H1 (cell line): ENCODE measurements around the gene ZBTB8B. TPM values are rescaled to one million over a fixed set of nuclear protein-coding genes. Genes with fewer than 3 reads are reported as not detected.
"Not testable (repeated sequence)": the region's sequence is repeated elsewhere in the genome, so short reads cannot be mapped to it uniquely, and the experiment has no call there.

Experiments
- CTCF ChIA-PET: fragments of 300-600 bp; sonication (Branson Sonifier 250); formaldehyde crosslinking; loops from one replicate; lab custom pipeline; 2021; ENCODE audit not compliant: partially characterized antibody; lab: Charles Lee
- POLR2A ChIA-PET: fragments of 300-600 bp; sonication (Branson Sonifier 250); formaldehyde crosslinking; loops from one replicate; lab custom pipeline; 2021; ENCODE audit warnings: inconsistent platforms; ENCODE audit not compliant: partially characterized antibody; lab: Charles Lee
- DNase-seq, 2 experiments: peaks; one replicate each; pipeline versions ENCODE4 v3.0.0 to v3.0.0-alpha.2; 2010 to 2022; ENCODE audit warnings: low spot score in 2 of 2, low read depth in 1 of 2, mixed read lengths in 1 of 2
- FAIRE-seq: peaks from 2 replicates; lab custom pipeline; 2011; peaks lifted over from hg19 to GRCh38; lab: Jason Lieb, UNC
- H2AFZ ChIP-seq: 2 replicates; pipeline ENCODE4 v1.8.1; 2012; ENCODE audit warnings: low read length, inconsistent platforms
- H2AK5ac ChIP-seq: 2 replicates; pipeline ENCODE4 v1.6.1; 2013; ENCODE audit warnings: low read depth, low read length
- H2BK120ac ChIP-seq: replicated peaks from 2 replicates; pipeline ENCODE3; 2013; ENCODE audit warnings: low read depth, low read length, inconsistent platforms
- H2BK12ac ChIP-seq: 2 replicates; pipeline ENCODE4 v1.6.1; 2013; ENCODE audit warnings: low read depth, low read length
- H2BK15ac ChIP-seq: 2 replicates; pipeline ENCODE4 v1.6.1; 2013; ENCODE audit warnings: low read length
- H2BK20ac ChIP-seq: 2 replicates; pipeline ENCODE4 v1.6.1; 2013; ENCODE audit warnings: low read length
- H2BK5ac ChIP-seq: 2 replicates; pipeline ENCODE4 v1.6.1; 2013; ENCODE audit warnings: low read depth, low read length
- H3K14ac ChIP-seq: 2 replicates; pipeline ENCODE4 v1.6.1; 2013; ENCODE audit warnings: inconsistent platforms; ENCODE audit not compliant: insufficient read length
- H3K18ac ChIP-seq: 2 replicates; pipeline ENCODE4 v1.6.1; 2013; ENCODE audit warnings: low read length; ENCODE audit errors: extremely low read depth
- H3K23ac ChIP-seq: 2 replicates; pipeline ENCODE4 v1.6.1; 2013; ENCODE audit warnings: inconsistent platforms; ENCODE audit not compliant: insufficient read length
- H3K23me2 ChIP-seq: 2 replicates; pipeline ENCODE4 v1.6.1; 2013; ENCODE audit warnings: low read depth, low read length
- H3K27ac ChIP-seq: 2 replicates; pipeline ENCODE4 v1.6.1; 2011; ENCODE audit warnings: low read depth, low read length, inconsistent platforms
- H3K27me3 ChIP-seq, 4 experiments: replicated peaks in 1 of 4; 1 replicate in 1 of 4; 2 replicates in 3 of 4; pipeline versions ENCODE4 v1.6.1 to v1.8.1; 2011 to 2013; ENCODE audit warnings: low read length in 3 of 4, mild to moderate bottlenecking in 3 of 4, inconsistent platforms in 2 of 4, mixed read lengths in 2 of 4, moderate library complexity in 1 of 4; ENCODE audit not compliant: control insufficient read depth in 3 of 4, insufficient read depth in 3 of 4; ENCODE audit errors: extremely low read depth in 1 of 4
- H3K36me3 ChIP-seq, 4 experiments: 2 replicates each; pipeline versions ENCODE4 v1.6.1 to v1.8.1; 2011 to 2013; ENCODE audit warnings: mild to moderate bottlenecking in 4 of 4, low read length in 3 of 4, moderate library complexity in 2 of 4, control low read depth in 1 of 4, inconsistent platforms in 1 of 4; ENCODE audit not compliant: insufficient read depth in 4 of 4, control insufficient read depth in 2 of 4
- H3K4ac ChIP-seq: replicated peaks from 2 replicates; pipeline ENCODE3; 2013; ENCODE audit warnings: low read length, low read depth, mixed read lengths, inconsistent platforms; ENCODE audit not compliant: insufficient read length
- H3K4me1 ChIP-seq, 4 experiments: replicated peaks in 1 of 4; 1 replicate in 1 of 4; 2 replicates in 3 of 4; pipeline versions ENCODE4 v1.6.1 to v1.8.1; 2011 to 2013; ENCODE audit warnings: low read length in 3 of 4, inconsistent platforms in 2 of 4, mixed read lengths in 1 of 4; ENCODE audit not compliant: insufficient read depth in 4 of 4, control insufficient read depth in 3 of 4
- H3K4me2 ChIP-seq, 2 experiments: 2 replicates each; pipeline versions ENCODE4 v1.6.1 to v1.8.1; 2011 to 2013; ENCODE audit warnings: low read depth in 2 of 2, low read length in 2 of 2, control low read depth in 1 of 2, inconsistent platforms in 1 of 2, mild to moderate bottlenecking in 1 of 2; ENCODE audit not compliant: insufficient read depth in 1 of 2
- H3K4me3 ChIP-seq, 4 experiments: fragments of 200-600, 300-600 bp in 1 of 4; sonication (generic), shearing (Covaris generic), sonication (Bioruptor Twin) in 1 of 4; 2 replicates each; pipeline versions ENCODE4 v1.5.1 to v1.8.1; 2011 to 2016; ENCODE audit warnings: low read length in 4 of 4, low read depth in 3 of 4, control low read depth in 2 of 4, inconsistent platforms in 2 of 4, mild to moderate bottlenecking in 2 of 4, mixed read lengths in 1 of 4, moderate library complexity in 1 of 4; ENCODE audit not compliant: insufficient read depth in 2 of 4; ENCODE audit errors: extremely low read depth in 1 of 4
- H3K56ac ChIP-seq: replicated peaks from 2 replicates; pipeline ENCODE3; 2013; ENCODE audit warnings: low read depth, mild to moderate bottlenecking, mixed read lengths, low read length, inconsistent platforms; ENCODE audit not compliant: insufficient read length
- H3K79me1 ChIP-seq: 2 replicates; pipeline ENCODE4 v1.6.1; 2013; ENCODE audit warnings: low read depth, low read length, control low read depth
- H3K79me2 ChIP-seq, 2 experiments: 2 replicates each; pipeline versions ENCODE4 v1.6.1 to v1.8.1; 2012 to 2013; ENCODE audit warnings: low read length in 2 of 2, mild to moderate bottlenecking in 2 of 2, inconsistent platforms in 1 of 2; ENCODE audit not compliant: insufficient read depth in 2 of 2, control insufficient read depth in 1 of 2
- H3K9ac ChIP-seq, 4 experiments: replicated peaks in 1 of 4; 1 replicate in 1 of 4; 2 replicates in 3 of 4; pipeline versions ENCODE4 v1.6.1 to v1.8.1; 2011 to 2013; ENCODE audit warnings: low read depth in 3 of 4, low read length in 3 of 4, control low read depth in 2 of 4, mild to moderate bottlenecking in 2 of 4, moderate library complexity in 2 of 4, inconsistent platforms in 1 of 4; ENCODE audit errors: extremely low read depth in 1 of 4
- H3K9me3 ChIP-seq, 2 experiments: 2 replicates each; pipeline versions ENCODE4 v1.6.1 to v1.8.1; 2012 to 2013; ENCODE audit warnings: mild to moderate bottlenecking in 2 of 2, moderate library complexity in 2 of 2, control low read depth in 1 of 2, inconsistent platforms in 1 of 2, low read depth in 1 of 2, low read length in 1 of 2, mixed read lengths in 1 of 2; ENCODE audit not compliant: insufficient read depth in 2 of 2
- H4K20me1 ChIP-seq, 2 experiments: replicated peaks in 1 of 2; 2 replicates each; pipeline versions ENCODE3 to v1.8.1; 2011 to 2013; ENCODE audit warnings: inconsistent platforms in 2 of 2, low read length in 2 of 2, mild to moderate bottlenecking in 1 of 2; ENCODE audit not compliant: insufficient read depth in 2 of 2, control insufficient read depth in 1 of 2
- H4K5ac ChIP-seq: 2 replicates; pipeline ENCODE4 v1.6.1; 2013; ENCODE audit warnings: low read length, low read depth, mixed read lengths, inconsistent platforms; ENCODE audit not compliant: insufficient read length
- H4K8ac ChIP-seq: 2 replicates; pipeline ENCODE4 v1.8.0; 2013; ENCODE audit warnings: mild to moderate bottlenecking, moderate library complexity, low read length, inconsistent platforms; ENCODE audit not compliant: insufficient read depth; ENCODE audit errors: extremely low read depth
- H4K91ac ChIP-seq: replicated peaks from 2 replicates; pipeline ENCODE3; 2013; ENCODE audit warnings: low read length, mixed read lengths, inconsistent platforms; ENCODE audit not compliant: insufficient read length
- EP300 ChIP-seq, 2 experiments: IDR thresholded peaks; 1 replicate in 1 of 2; 2 replicates in 1 of 2; pipeline ENCODE4 v1.6.1; 2011 to 2012; ENCODE audit warnings: low read depth in 2 of 2, low read length in 2 of 2, mild to moderate bottlenecking in 2 of 2, borderline replicate concordance in 1 of 2, inconsistent platforms in 1 of 2, moderate library complexity in 1 of 2
- TEAD4 ChIP-seq: IDR thresholded peaks from 2 replicates; pipeline ENCODE4 v1.6.1; 2012; ENCODE audit warnings: low read depth, low read length, inconsistent platforms, mixed read lengths
- WGBS, 2 experiments: shearing (Covaris generic) in 1 of 2; methylation state at CpG; one replicate each; pipeline versions ENCODE4 v1.1.6 to v1.1.7; 2013 to 2015; ENCODE audit warnings: low lambda C conversion rate in 2 of 2, mixed read lengths in 2 of 2, inconsistent platforms in 1 of 2, low coverage in 1 of 2, missing lambda C conversion rate in 1 of 2; ENCODE audit not compliant: insufficient replicate concordance in 2 of 2, insufficient coverage in 1 of 2, insufficient read length in 1 of 2; ENCODE audit errors: extremely low coverage in 1 of 2, missing lambda C conversion rate in 1 of 2; 5-methylcytosine and 5-hydroxymethylcytosine counted together
- polyA plus RNA-seq, 7 experiments: library from polyadenylated mRNA; depleted of rRNA in 3 of 7; stranded (reverse) in 5 of 7; unstranded in 2 of 7; fragments of >200 nt in 5 of 7; fragments of 200-250 nt in 2 of 7; gene quantifications; 1 replicate in 5 of 7; 2 replicates in 1 of 7; 4 replicates in 1 of 7; pipeline versions ENCODE4 v1.2.1 to v1.2.3, GENCODE V29; 2011 to 2013; ENCODE audit warnings: missing spikeins in 2 of 7, mixed read lengths in 2 of 7
- total RNA-seq: library from RNA; stranded (reverse); fragmentation: NEBNext Ultra II Directional; extraction: Animal tissue kit (Norgen Biotek cat#: 25700); gene quantifications from 2 replicates; pipeline ENCODE4 v1.2.1, GENCODE V29; 2021

ZBTB8B gene
- total and polyA plus RNA-seq, 2 of the 8 experiments (the other 6 are each of a cell fraction or from before 2014, with no cell fraction given): 1.3 to 3.7 TPM

DNA sequence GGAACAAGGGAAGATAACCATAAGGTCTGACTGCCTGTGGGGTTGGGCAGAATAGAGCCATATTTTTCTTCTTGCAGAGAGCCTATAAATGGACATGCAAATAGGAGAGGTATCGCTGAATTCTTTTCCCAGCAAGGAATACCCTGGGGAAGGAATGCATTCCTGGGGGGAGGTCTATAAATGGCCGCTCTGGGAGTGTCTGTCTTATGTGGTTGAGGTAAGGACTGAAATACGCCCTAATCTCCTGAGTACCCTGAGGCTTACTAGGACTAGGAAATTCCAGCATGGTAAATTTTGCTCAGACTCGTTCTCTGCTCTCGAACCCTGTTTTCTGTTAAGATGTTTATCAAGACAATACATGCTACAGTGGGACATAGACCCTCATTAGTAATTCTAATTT is 6.1 kb upstream of the ZBTB8B start:
- not testable (repeated sequence) for H4K5ac ChIP-seq, H2BK120ac ChIP-seq, H2BK5ac ChIP-seq, H2BK20ac ChIP-seq, H3K4me2 ChIP-seq, H2AK5ac ChIP-seq, H4K20me1 ChIP-seq, H4K91ac ChIP-seq, DNase-seq, H3K9ac ChIP-seq, H3K36me3 ChIP-seq, H3K79me2 ChIP-seq, H3K27ac ChIP-seq, H3K18ac ChIP-seq, H3K56ac ChIP-seq, H3K23me2 ChIP-seq, H3K4me1 ChIP-seq, H2BK12ac ChIP-seq
- 91% methylated on average over 5 of the region's 5 CpGs; no CpG with 5 or more reads in 1 of the 2 experiments for WGBS, 2 experiments
- POLR2A ChIA-PET: interaction anchor here (0.9 kb wide), 1 partner anchor 64 kb away, joined by 3 read pairs; the partner anchor contains the start of gene BSDC1
- CTCF ChIA-PET: interaction anchor here (1.3 to 2.5 kb wide), 2 partner anchors 10 to 12 kb away, joined by 3 to 11 read pairs; no protein-coding TSS in a partner anchor
- TF ChIP-seq EP300 (IDR thresholded peaks at IDR 0.05; ENCODE audit: borderline replicate concordance in 1 of 2, low read depth in 2 of 2, low read length in 2 of 2): peak in 1 of 2 experiments; percentile 88; a peak in 1 of 3 replicates
- TF ChIP-seq TEAD4: 0 out of 2 replicates have a peak, but pooled peaks have one; percentile 33
- TF ChIP-seq, all 59 proteins: peak for 2; not testable (repeated sequence) for 57
- H3K4ac ChIP-seq, H3K14ac ChIP-seq, H3K23ac ChIP-seq, H3K27me3 ChIP-seq, H3K79me1 ChIP-seq, H2AFZ ChIP-seq, FAIRE-seq, H4K8ac ChIP-seq, H3K4me3 ChIP-seq, H2BK15ac ChIP-seq: not testable (repeated sequence)
- H3K9me3 ChIP-seq: peaks cover 18 to 20% of the 10 kb centered on the region in 2 experiments; a peak in 3 of 4 replicates
